Smooth muscle cell (in vitro differentiated cells): Measurements from ENCODE around the gene KNG1. TPM values are rescaled to one million over a fixed set of nuclear protein-coding genes. Genes with fewer than 3 reads are reported as not detected.
"Not testable (repeated sequence)": the region's sequence is repeated elsewhere in the genome, so short reads cannot be mapped to it uniquely, and the experiment has no call there.

Source experiments
- DNase-seq: peaks from one replicate; lab custom pipeline; 2025; ENCODE audit not compliant: unreplicated experiment; lab: John Stamatoyannopoulos, UW
- H2AFZ ChIP-seq: fragments of 200-600 bp; sonication (generic); 2 replicates; pipeline ENCODE4 v1.6.0; 2016; ENCODE audit warnings: antibody characterized with exemption, low read depth, mild to moderate bottlenecking
- H3F3A ChIP-seq: fragments of 200-600 bp; sonication (generic); 2 replicates; pipeline ENCODE4 v1.6.0; 2017; ENCODE audit warnings: antibody characterized with exemption, low read depth
- H3K27ac ChIP-seq: fragments of 200-600 bp; sonication (generic); 2 replicates; pipeline ENCODE4 v1.5.1; 2016; ENCODE audit warnings: low read depth, mild to moderate bottlenecking
- H3K27me3 ChIP-seq: fragments of 200-600 bp; sonication (generic); 2 replicates; pipeline ENCODE4 v1.6.1; 2016; ENCODE audit warnings: low read depth, mild to moderate bottlenecking
- H3K36me3 ChIP-seq: fragments of 200-600 bp; sonication (generic); 2 replicates; pipeline ENCODE4 v1.5.1; 2016; ENCODE audit warnings: low read depth
- H3K4me1 ChIP-seq: fragments of 200-600 bp; sonication (generic); 2 replicates; pipeline ENCODE4 v1.5.1; 2016; ENCODE audit warnings: low read depth
- H3K4me2 ChIP-seq: fragments of 200-600 bp; sonication (generic); 2 replicates; pipeline ENCODE4 v1.6.0; 2016; ENCODE audit warnings: mild to moderate bottlenecking
- H3K4me3 ChIP-seq: fragments of 200-600 bp; sonication (generic); 2 replicates; pipeline ENCODE4 v1.5.1; 2016; ENCODE audit warnings: mild to moderate bottlenecking
- H3K79me2 ChIP-seq: fragments of 200-600 bp; sonication (generic); 2 replicates; pipeline ENCODE4 v1.6.0; 2016; ENCODE audit warnings: low read depth, mild to moderate bottlenecking
- H3K9ac ChIP-seq: fragments of 200-600 bp; sonication (generic); 2 replicates; pipeline ENCODE4 v1.6.0; 2016; ENCODE audit warnings: low read depth
- H3K9me3 ChIP-seq: fragments of 200-600 bp; sonication (generic); replicated peaks from 2 replicates; pipeline ENCODE4 v1.5.1; 2016; ENCODE audit warnings: low read depth
- H4K20me1 ChIP-seq: fragments of 200-600 bp; sonication (generic); 2 replicates; pipeline ENCODE4 v1.6.0; 2016; ENCODE audit warnings: low read depth
- WGBS: methylation state at CpG from one replicate; pipeline ENCODE4 v1.1.7; 2016; ENCODE audit warnings: low lambda C conversion rate; 5-methylcytosine and 5-hydroxymethylcytosine counted together
- polyA plus RNA-seq: library from polyadenylated mRNA; unstranded; fragments of >200 nt; fragmentation: Nextera tagmentation; extraction: Ambion mirVana; gene quantifications from 2 replicates; pipeline ENCODE4 v1.2.1, GENCODE V29; 2016
- total RNA-seq: library from RNA; depleted of rRNA; stranded (reverse); fragments of >200 nt; gene quantifications from 2 replicates; pipeline ENCODE4 v1.2.3, GENCODE V29; 2014
- TF ChIP-seq, protein P1 (sequence below): fragments of 200-600 bp; sonication (generic); IDR thresholded peaks from 2 replicates; pipeline ENCODE4 v1.5.1; 2017; ENCODE audit warnings: borderline replicate concordance, mild to moderate bottlenecking, antibody characterized with exemption; ENCODE audit not compliant: insufficient read depth, poor library complexity, severe bottlenecking

KNG1 gene
- total and polyA plus RNA-seq, 2 experiments from 2014 or later = not detected

DNA sequence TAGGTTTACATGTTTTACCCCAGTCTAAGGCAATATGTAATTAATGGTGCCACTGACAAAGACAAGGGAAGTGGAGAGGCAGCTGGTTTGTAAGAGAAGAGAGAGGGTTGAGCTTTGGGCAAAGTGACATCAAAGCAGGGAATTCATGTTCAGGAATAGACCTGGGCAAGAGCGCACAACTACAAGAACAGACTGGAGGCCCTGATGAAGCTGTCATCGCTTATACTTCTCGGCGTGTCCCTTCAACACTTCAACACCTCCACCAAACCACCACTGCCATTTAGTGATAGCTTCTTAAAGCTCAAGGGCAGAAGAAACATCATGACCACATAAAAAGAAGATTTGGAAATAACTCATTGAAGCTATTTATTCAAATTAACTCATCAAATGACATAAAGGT lies 19.6 kb upstream of the KNG1 start:
- WGBS = 86% methylated on average over 4 of the region's 4 CpGs
- Histone ChIP-seq H3K36me3 (no peaks in the 10 kb centered on the region), H4K20me1 (no peaks in the 10 kb centered on the region), H3K4me1 (no peaks in the 10 kb centered on the region), H3F3A (no peaks in the 10 kb centered on the region), H3K79me2 (no peaks in the 10 kb centered on the region), H3K4me3 (no peak overlapping the region), H3K9me3 (no peaks in the 10 kb centered on the region), H3K27ac (no peak overlapping the region), H3K4me2 (no peak overlapping the region), H2AFZ (no peak overlapping the region), H3K27me3 (peaks cover 2% of the 10 kb centered on the region), H3K9ac (no peak overlapping the region)
- DNase-seq = no peak
- TF ChIP-seq, protein P1, sequence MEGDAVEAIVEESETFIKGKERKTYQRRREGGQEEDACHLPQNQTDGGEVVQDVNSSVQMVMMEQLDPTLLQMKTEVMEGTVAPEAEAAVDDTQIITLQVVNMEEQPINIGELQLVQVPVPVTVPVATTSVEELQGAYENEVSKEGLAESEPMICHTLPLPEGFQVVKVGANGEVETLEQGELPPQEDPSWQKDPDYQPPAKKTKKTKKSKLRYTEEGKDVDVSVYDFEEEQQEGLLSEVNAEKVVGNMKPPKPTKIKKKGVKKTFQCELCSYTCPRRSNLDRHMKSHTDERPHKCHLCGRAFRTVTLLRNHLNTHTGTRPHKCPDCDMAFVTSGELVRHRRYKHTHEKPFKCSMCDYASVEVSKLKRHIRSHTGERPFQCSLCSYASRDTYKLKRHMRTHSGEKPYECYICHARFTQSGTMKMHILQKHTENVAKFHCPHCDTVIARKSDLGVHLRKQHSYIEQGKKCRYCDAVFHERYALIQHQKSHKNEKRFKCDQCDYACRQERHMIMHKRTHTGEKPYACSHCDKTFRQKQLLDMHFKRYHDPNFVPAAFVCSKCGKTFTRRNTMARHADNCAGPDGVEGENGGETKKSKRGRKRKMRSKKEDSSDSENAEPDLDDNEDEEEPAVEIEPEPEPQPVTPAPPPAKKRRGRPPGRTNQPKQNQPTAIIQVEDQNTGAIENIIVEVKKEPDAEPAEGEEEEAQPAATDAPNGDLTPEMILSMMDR = no peak

DNA sequence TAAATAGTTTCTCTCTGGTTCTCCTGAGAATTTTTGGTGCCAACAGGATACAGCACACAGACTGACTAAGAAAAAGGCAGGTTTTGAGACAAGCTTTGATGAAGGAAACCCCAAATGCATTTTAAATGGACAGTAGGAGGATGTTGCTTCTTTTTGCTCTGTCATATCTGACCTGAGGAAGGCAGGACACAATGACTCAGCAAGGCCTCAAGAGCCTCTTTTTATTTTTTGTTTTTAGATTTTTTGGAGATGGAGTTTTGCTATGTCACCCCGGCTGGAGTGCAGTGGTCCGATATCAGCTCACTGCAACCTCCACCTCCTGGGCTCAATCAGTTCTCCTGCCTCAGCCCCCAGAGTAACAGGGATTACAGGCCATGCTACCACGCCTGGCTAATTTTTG lies 16.9 kb upstream of the KNG1 start:
- H3K27me3 ChIP-seq = no peaks in the 10 kb centered on the region
- H3F3A ChIP-seq = no peaks in the 10 kb centered on the region
- no peaks in the 10 kb centered on the region for H3K36me3 ChIP-seq
- H3K79me2 ChIP-seq = no peaks in the 10 kb centered on the region
- H3K4me1 ChIP-seq = no peaks in the 10 kb centered on the region
- 98% methylated on average over 3 of the region's 3 CpGs for WGBS
- no peak overlapping the region for H3K4me3 ChIP-seq
- no peak overlapping the region for H2AFZ ChIP-seq
- TF ChIP-seq, protein P1 = no peak
- H3K9me3 ChIP-seq = no peaks in the 10 kb centered on the region
- no peak overlapping the region for H3K27ac ChIP-seq
- no peak for DNase-seq
- H3K9ac ChIP-seq = no peak overlapping the region
- H3K4me2 ChIP-seq = no peak overlapping the region
- H4K20me1 ChIP-seq = no peaks in the 10 kb centered on the region

DNA sequence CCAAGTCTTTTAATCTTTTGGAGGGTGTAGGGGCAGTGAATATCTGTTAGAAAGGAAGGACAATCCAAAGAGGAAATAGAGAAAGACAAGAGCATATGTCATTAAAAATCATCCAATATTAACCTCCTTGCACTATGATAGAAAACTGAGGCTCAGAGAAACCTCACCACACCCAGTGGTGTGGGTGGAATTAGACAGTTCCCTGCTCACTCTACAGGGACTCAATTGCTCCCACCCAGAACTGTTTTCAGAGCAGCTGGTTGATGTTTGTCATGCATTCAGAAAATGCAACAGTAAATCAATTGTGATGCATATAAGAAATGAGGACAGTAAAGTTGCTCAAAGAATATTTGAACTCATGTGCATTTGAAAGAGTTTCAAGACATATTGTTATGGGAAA lies 14.7 kb upstream of the KNG1 start:
- not testable (repeated sequence) for H3K27ac ChIP-seq, H3K9me3 ChIP-seq, H2AFZ ChIP-seq, H3K79me2 ChIP-seq, H3F3A ChIP-seq, H3K36me3 ChIP-seq, H3K27me3 ChIP-seq, H3K9ac ChIP-seq, H3K4me1 ChIP-seq, DNase-seq, H3K4me3 ChIP-seq, H4K20me1 ChIP-seq, H3K4me2 ChIP-seq

DNA sequence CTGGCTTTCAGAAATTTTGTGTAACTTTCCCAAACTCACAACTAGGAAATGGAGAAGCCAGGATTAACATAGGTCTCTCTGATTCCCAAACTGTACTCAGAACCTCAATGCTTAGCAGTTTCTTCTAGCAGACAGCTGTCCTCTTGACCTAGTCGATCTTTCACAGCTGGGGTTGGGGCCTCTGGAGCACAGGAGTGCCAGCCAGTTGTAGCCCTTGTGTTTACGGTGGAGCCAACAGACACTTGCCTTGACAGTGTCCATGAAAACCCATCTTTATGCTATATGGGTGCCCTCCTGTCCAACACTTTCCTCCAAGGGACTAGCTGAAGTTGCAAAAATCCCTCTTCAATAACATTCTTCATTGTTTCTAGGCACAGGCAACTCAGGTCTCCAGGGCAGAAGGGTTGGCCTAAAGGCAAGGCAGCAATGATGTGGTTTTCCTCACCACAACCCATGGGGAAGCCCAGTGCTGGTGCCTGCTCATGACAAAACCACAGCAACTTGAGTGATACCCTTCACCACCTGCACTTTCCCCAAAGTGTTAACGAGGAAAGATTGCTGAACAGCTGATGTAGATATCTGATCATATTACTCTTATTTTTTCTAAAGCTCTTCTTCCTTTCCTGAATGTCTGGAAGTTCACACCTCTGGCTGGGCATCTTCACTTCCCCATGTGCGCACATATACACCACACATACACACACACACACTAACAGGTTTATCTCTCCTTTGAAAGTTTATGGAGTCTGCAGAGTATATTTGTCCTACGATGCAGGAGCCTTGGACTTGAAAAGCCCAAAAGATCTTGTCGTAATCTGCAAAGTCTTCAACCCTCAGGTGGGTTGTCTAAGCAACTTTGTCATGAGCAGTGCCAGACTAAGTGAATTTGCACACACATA lies 11.0 kb upstream of the KNG1 start:
- 89% methylated on average over 6 of the region's 6 CpGs for WGBS
- no peak for DNase-seq

More for the DNA sequence above, 11.0 kb upstream of the KNG1 start:
- H4K20me1 ChIP-seq = no peaks in the 10 kb centered on the region
- no peak overlapping the region for H3K9ac ChIP-seq
- no peaks in the 10 kb centered on the region for H3K9me3 ChIP-seq
- TF ChIP-seq, protein P1 = no peak
- no peak overlapping the region for H3K27ac ChIP-seq
- H3K4me3 ChIP-seq = no peak overlapping the region
- H3K36me3 ChIP-seq = no peaks in the 10 kb centered on the region
- H3K4me2 ChIP-seq = no peak overlapping the region
- no peaks in the 10 kb centered on the region for H3F3A ChIP-seq
- H3K79me2 ChIP-seq = no peaks in the 10 kb centered on the region
- H3K4me1 ChIP-seq = no peaks in the 10 kb centered on the region
- H3K27me3 ChIP-seq = no peaks in the 10 kb centered on the region
- no peak overlapping the region for H2AFZ ChIP-seq
